Measurements from ENCODE around the gene LETM1.

- TF ChIP-seq CTCF (conservative IDR thresholded peaks at IDR 0.05; ENCODE audit: low read depth, low read length) = no peak
- no peak for TF ChIP-seq EZH2 (IDR thresholded peaks at IDR 0.05; ENCODE audit: borderline replicate concordance, low read depth, low read length, poor library complexity, severe bottlenecking)
These were observed 13.8 kb upstream of the LETM1 start for GRCh38 chr4:1869530-1870327.

Measured in A673 (cell line).